GM19328 (cell line): Measurements from ENCODE around the gene BTN2A1.
"Not testable (repeated sequence)": the region's sequence is repeated elsewhere in the genome, so short reads cannot be mapped to it uniquely, and the experiment has no call there.

Experiments
- ATAC-seq: cut with Tn5 transposase; IDR thresholded peaks from one replicate; pipeline ENCODE4 v1.9.1; 2021; ENCODE audit warnings: mild to moderate bottlenecking, moderate library complexity; ENCODE audit not compliant: unreplicated experiment

The BTN2A1 gene

GRCh38 chr6:26489996-26490964 is 32.5 kb downstream of the BTN2A1 start:
- no peak for ATAC-seq

GRCh38 chr6:26491604-26492003 is 33.8 kb downstream of the BTN2A1 start:
- ATAC-seq = no peak

DNA sequence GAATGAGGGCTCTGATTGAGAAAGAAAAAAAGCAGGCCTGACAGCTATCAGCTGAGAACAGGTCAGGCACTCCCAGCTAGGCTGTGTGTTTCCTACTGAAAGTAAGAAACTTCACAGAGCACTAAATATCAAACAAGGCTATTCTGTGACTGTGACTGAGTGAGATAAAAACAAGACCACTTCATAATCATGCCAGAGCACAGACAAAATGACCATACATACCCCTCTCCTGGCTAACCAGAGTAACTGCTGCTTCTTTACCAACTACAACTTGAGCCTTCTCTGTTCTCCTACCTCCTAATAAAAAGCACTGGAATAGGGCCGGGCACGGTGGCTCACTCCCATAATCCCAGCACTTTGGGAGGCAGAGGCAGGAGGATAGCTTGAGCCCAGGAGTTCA is 35.5 kb downstream of the BTN2A1 start:
- ATAC-seq = no peak

GRCh38 chr6:26494117-26494516 is 36.4 kb downstream of the BTN2A1 start:
- no peak for ATAC-seq

DNA sequence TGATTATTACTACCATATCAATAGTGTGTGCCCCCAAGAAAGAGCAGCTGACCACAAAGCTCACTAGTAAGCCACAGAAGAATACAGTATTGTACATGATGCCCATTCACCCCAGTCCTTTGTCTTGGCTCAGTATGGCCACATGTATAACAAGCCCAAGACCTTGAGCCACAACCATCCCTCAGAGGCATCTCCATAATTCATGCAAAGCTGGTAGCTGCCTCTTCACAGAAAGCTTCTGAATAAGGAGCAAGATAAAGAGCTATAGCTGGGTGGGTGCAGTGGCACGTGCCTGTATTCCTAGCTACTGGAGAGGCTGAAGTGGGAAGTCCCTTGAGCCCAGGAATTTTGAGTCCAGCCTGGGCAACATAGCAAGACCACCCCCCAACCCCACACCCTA is 37.5 kb downstream of the BTN2A1 start:
- ATAC-seq = no peak

- ATAC-seq = no peak
Measured at GRCh38 chr6:26497610-26498009, 39.9 kb downstream of the BTN2A1 start.

DNA sequence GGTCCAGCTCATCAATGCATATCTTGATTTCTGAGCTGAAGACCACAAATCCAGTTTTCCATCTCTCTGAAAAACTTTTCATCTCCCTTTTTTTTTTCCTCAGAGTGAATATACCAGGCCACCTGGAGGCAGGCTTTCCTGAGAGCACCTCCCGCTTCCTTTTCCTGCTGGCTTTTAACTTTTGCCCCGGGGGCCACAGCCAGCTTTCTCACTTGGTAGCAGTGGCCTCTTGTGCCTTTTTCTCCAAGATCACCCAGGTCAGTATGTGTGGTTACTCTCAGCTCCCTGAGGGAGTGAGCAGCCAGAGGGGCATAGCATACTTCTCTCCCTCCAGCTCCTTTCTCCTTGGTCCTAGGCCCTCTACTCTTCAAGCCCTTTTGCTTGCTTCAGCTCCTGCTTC is 42.3 kb downstream of the BTN2A1 start, which contains the start of gene BTN1A1:
BTN1A1 (plus strand) TSS at position 202 of the 400 bp plus-strand sequence. CDS start 984 bp downstream, outside the sequence.
- ATAC-seq = no peak

- ATAC-seq = no peak
Measured at GRCh38 chr6:26501482-26501986, 43.8 kb downstream of the BTN2A1 start.

DNA sequence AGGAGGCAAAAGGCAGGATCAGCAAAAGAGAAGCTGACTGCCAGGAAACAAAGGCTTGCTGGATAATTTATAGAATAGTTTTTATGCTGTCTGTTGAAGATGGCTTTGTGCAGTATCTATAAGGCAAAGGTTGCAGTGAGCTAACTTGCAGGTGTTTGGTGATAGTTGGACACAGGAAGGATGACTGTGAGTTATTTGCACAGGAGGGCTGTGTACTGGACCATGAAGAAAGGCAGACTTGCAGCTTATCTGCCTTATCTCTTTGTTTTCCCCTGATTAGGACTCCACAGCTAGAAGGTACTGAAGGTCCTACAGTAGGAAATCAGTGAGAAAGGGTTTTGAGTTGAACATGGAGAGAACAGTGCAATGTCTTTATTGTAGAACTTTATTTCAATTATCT is 44.4 kb downstream of the BTN2A1 start:
- peak; percentile 65 for ATAC-seq

GRCh38 chr6:26502626-26503025 is 44.9 kb downstream of the BTN2A1 start:
- ATAC-seq = no peak

DNA sequence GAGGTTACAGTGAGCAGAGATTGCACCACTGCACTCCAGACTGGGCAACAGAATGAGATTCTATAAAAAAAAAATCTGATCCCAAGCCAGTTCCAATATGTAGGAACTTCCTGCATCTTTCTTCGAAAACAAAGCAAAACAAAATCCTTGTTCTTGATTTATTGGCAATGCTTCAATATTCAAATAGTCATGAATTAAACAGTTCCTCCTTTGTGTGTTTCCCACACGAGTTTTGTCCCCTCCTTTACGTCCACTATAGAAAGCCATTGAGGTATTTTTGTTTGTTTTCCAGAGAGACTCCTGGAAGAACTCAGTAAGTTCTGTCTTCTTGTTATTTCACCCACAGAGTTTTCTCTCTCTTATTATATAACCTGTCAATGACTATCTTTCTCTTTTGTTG is 49.9 kb downstream of the BTN2A1 start:
- no peak for ATAC-seq

- ATAC-seq = not testable (repeated sequence)
Measured at GRCh38 chr6:26511033-26511432, 53.3 kb downstream of the BTN2A1 start.

GRCh38 chr6:26514984-26515383 is 57.2 kb downstream of the BTN2A1 start:
- ATAC-seq = no peak

- no peak for ATAC-seq
Measured at GRCh38 chr6:26516481-26517427, 59.0 kb downstream of the BTN2A1 start.
